GM12878 (cell line): ENCODE data around the gene DLK1. TPM values are rescaled to one million over a fixed set of nuclear protein-coding genes. Genes with fewer than 3 reads are reported as not detected.

ENCODE experiments used
- ATAC-seq: fragments of 200-7000 bp; cut with Tn5 transposase; 3 replicates; pipeline ENCODE4 v1.9.1; 2020; ENCODE audit warnings: mild to moderate bottlenecking, moderate library complexity
- BruUV-seq: library from RNA; stranded (reverse); fragments of 400-500 nt; replicated peaks from 2 replicates; lab custom pipeline; 2021; lab: Mats Ljungman, UMichigan
- CTCF ChIA-PET: fragments of 300-600 bp; sonication (Branson Sonifier 250); formaldehyde crosslinking; extraction: SDS; loops from one replicate; lab custom pipeline; 2021; ENCODE audit warnings: inconsistent platforms; lab: Yijun Ruan, JAX
- POLR2A ChIA-PET: fragments of 350-600 bp; formaldehyde crosslinking; extraction: SDS; loops from one replicate; lab custom pipeline; 2021; ENCODE audit warnings: inconsistent platforms; lab: Charles Lee
- RAD21 ChIA-PET: fragments of 300-600 bp; sonication (Branson Sonifier 250); formaldehyde crosslinking; loops from one replicate; lab custom pipeline; 2023; ENCODE audit warnings: antibody characterized with exemption; ENCODE audit not compliant: unreplicated experiment; lab: Charles Lee
- SMC1A ChIA-PET: fragments of 300-600 bp; sonication (Branson Sonifier 250); formaldehyde crosslinking; loops from one replicate; lab custom pipeline; 2023; ENCODE audit not compliant: unreplicated experiment, uncharacterized antibody; lab: Charles Lee
- DNase-seq: peaks from one replicate; pipeline ENCODE4 v3.0.0-alpha.2; 2011; ENCODE audit warnings: low read depth, low spot score
- FAIRE-seq: peaks from 3 replicates; lab custom pipeline; 2011; peaks lifted over from hg19 to GRCh38; lab: Jason Lieb, UNC
- H2AFZ ChIP-seq: 2 replicates; pipeline ENCODE4 v1.6.0; 2011; ENCODE audit warnings: low read depth, low read length, control low read depth; ENCODE audit not compliant: control insufficient read depth
- H3K27ac ChIP-seq: 2 replicates; pipeline ENCODE4 v1.5.1; 2011; ENCODE audit warnings: control low read depth; ENCODE audit not compliant: control insufficient read depth, insufficient read depth
- H3K27me3 ChIP-seq, 2 experiments: replicated peaks in 1 of 2; 2 replicates each; pipeline versions ENCODE4 v1.6.0 to v1.6.1; 2011; ENCODE audit warnings: low read length in 1 of 2; ENCODE audit not compliant: control insufficient read depth in 2 of 2, insufficient read depth in 2 of 2
- H3K36me3 ChIP-seq, 2 experiments: 2 replicates each; pipeline ENCODE4 v1.5.1; 2011; ENCODE audit warnings: low read length in 1 of 2; ENCODE audit not compliant: control insufficient read depth in 2 of 2, insufficient read depth in 2 of 2
- H3K4me1 ChIP-seq: 2 replicates; pipeline ENCODE4 v1.6.1; 2011; ENCODE audit warnings: mild to moderate bottlenecking, low read length, moderate library complexity, mixed read lengths; ENCODE audit not compliant: control insufficient read depth, insufficient read depth
- H3K4me2 ChIP-seq: 2 replicates; pipeline ENCODE4 v1.6.0; 2011; ENCODE audit warnings: control low read depth; ENCODE audit not compliant: control insufficient read depth, insufficient read depth
- H3K4me3 ChIP-seq: fragments of 200-600 bp; sonication (generic); 2 replicates; pipeline ENCODE4 v1.5.1; 2016
- H3K79me2 ChIP-seq: 2 replicates; pipeline ENCODE4 v1.6.0; 2011; ENCODE audit warnings: low read length; ENCODE audit not compliant: control insufficient read depth, insufficient read depth
- H3K9ac ChIP-seq: 2 replicates; pipeline ENCODE4 v1.8.0; 2011; ENCODE audit warnings: low read length, control low read depth, mixed read lengths; ENCODE audit not compliant: control insufficient read depth, insufficient read depth
- H3K9me3 ChIP-seq: replicated peaks from 3 replicates; pipeline ENCODE4 v1.5.1; 2011; ENCODE audit warnings: mild to moderate bottlenecking, low read length; ENCODE audit not compliant: control insufficient read depth, insufficient read depth
- H4K20me1 ChIP-seq: 2 replicates; pipeline ENCODE4 v1.6.0; 2011; ENCODE audit not compliant: control insufficient read depth, insufficient read depth
- BCL11A ChIP-seq: IDR thresholded peaks from 2 replicates; pipeline ENCODE4 v1.6.1; 2011; ENCODE audit warnings: low read depth, low read length
- BCLAF1 ChIP-seq: fragments of 450-650 bp; IDR thresholded peaks from 2 replicates; pipeline ENCODE4 v1.6.1; 2017; ENCODE audit warnings: antibody characterized with exemption, mild to moderate bottlenecking, moderate library complexity
- CEBPZ ChIP-seq: fragments of 150-350 bp; IDR thresholded peaks from 2 replicates; pipeline ENCODE4 v1.6.1; 2016; ENCODE audit warnings: low read depth, low read length
- CHD1 ChIP-seq: IDR thresholded peaks from 2 replicates; pipeline ENCODE4 v1.6.1; 2012; ENCODE audit warnings: low read depth, low read length, improper control_type of control experiment
- CHD2 ChIP-seq: IDR thresholded peaks from 2 replicates; pipeline ENCODE4 v1.6.1; 2011; ENCODE audit warnings: low read depth, low read length, improper control_type of control experiment, borderline replicate concordance
- EP300 ChIP-seq, 2 experiments: fragments of 150-350 bp in 1 of 2; IDR thresholded peaks; 2 replicates each; pipeline ENCODE4 v1.6.1; 2011 to 2012; ENCODE audit warnings: low read depth in 2 of 2, low read length in 2 of 2, borderline replicate concordance in 1 of 2, improper control_type of control experiment in 1 of 2, inconsistent platforms in 1 of 2; ENCODE audit not compliant: control insufficient read depth in 1 of 2
- ETV6 ChIP-seq, 2 experiments: fragments of 450-650 bp in 1 of 2; IDR thresholded peaks in 1 of 2; conservative IDR thresholded peaks in 1 of 2; 2 replicates each; pipeline ENCODE4 v1.6.1; 2014; ENCODE audit warnings: antibody characterized with exemption in 1 of 2, borderline replicate concordance in 1 of 2, low read depth in 1 of 2, mild to moderate bottlenecking in 1 of 2, moderate library complexity in 1 of 2
- HCFC1 ChIP-seq: fragments of 150-350 bp; IDR thresholded peaks from 2 replicates; pipeline ENCODE4 v1.6.1; 2014; ENCODE audit warnings: low read length
- IRF3 ChIP-seq: fragments of 450-650 bp; IDR thresholded peaks from 2 replicates; pipeline ENCODE4 v1.6.1; 2014; ENCODE audit warnings: mild to moderate bottlenecking
- JUND ChIP-seq: IDR thresholded peaks from 2 replicates; pipeline ENCODE4 v1.6.1; 2012; ENCODE audit warnings: low read depth, mild to moderate bottlenecking, low read length, improper control_type of control experiment, moderate library complexity
- NKRF ChIP-seq: fragments of 450-650 bp; conservative IDR thresholded peaks from 2 replicates; pipeline ENCODE4 v1.6.1; 2017; ENCODE audit warnings: mild to moderate bottlenecking, moderate library complexity
- RB1 ChIP-seq: fragments of 450-650 bp; formaldehyde crosslinking; IDR thresholded peaks from 2 replicates; pipeline ENCODE4 v1.6.1; 2017; ENCODE audit warnings: mild to moderate bottlenecking, borderline replicate concordance
- YY1 ChIP-seq: IDR thresholded peaks from 2 replicates; pipeline ENCODE4 v1.6.1; 2011; ENCODE audit warnings: low read depth, mild to moderate bottlenecking, low read length
- ZNF217 ChIP-seq: fragments of 450-650 bp; IDR thresholded peaks from 2 replicates; pipeline ENCODE4 v1.6.1; 2017; ENCODE audit warnings: antibody characterized with exemption, mild to moderate bottlenecking
- WGBS: methylation state at CpG from one replicate; pipeline ENCODE4 v1.1.6; 2016; ENCODE audit warnings: low lambda C conversion rate; ENCODE audit not compliant: insufficient replicate concordance, insufficient coverage; ENCODE audit errors: missing lambda C conversion rate; 5-methylcytosine and 5-hydroxymethylcytosine counted together
- in situ Hi-C: fragments of 300-500 bp; cut with MboI; formaldehyde crosslinking; loops from 9 replicates; pipeline ENCODE4 v1.14.3; 2018; ENCODE audit warnings: mixed read lengths
- intact Hi-C: fragments of 100-400 bp; cut with micrococcal nuclease; formaldehyde crosslinking; loops from one replicate; pipeline ENCODE4 v1.14.2; 2022; ENCODE audit not compliant: unreplicated experiment
- polyA plus RNA-seq, 11 experiments: library from polyadenylated mRNA; depleted of rRNA in 4 of 11; unstranded in 6 of 11; stranded (reverse) in 5 of 11; fragments of >200 nt; fragmentation: Nextera tagmentation in 4 of 11; fragmentation: Illumina TruSeq in 1 of 11; extraction: Ambion mirVana in 4 of 11; extraction: Trizol in 1 of 11; gene quantifications; 1 replicate in 1 of 11; 2 replicates in 10 of 11; pipeline versions ENCODE4 v1.2.1 to v1.2.3, GENCODE V29; 2011 to 2016; ENCODE audit warnings: inconsistent platforms in 2 of 11, missing spikeins in 2 of 11, low read depth in 1 of 11
- total RNA-seq, 4 experiments: library from RNA; depleted of rRNA in 3 of 4; stranded (reverse); fragments of >200 nt in 3 of 4; fragmentation: Illumina TruSeq in 1 of 4; extraction: Trizol in 1 of 4; gene quantifications; 2 replicates each; pipeline versions ENCODE4 v1.2.1 to v1.2.3, GENCODE V29; 2013 to 2021

Gene DLK1
- total and polyA plus RNA-seq, 10 of the 15 experiments (the other 5 are each of a cell fraction or from before 2014, with no cell fraction given) = 0.87 TPM; not detected in 9

- TF ChIP-seq BCLAF1 (no peak), ETV6 (conservative IDR thresholded peaks at IDR 0.05 in 1 of 2, IDR thresholded peaks at IDR 0.05 in 1 of 2; ENCODE audit: borderline replicate concordance in 1 of 2, low read depth in 1 of 2) (no peak), CHD2 (no peak), ZNF217 (no peak), CHD1 (no peak)
- TF ChIP-seq, all 136 proteins: peak for 0
Observed at GRCh38 chr14:100740929-100741328, 14.2 kb downstream of the DLK1 start (continued).

GRCh38 chr14:100741966-100742365 lies 15.3 kb downstream of the DLK1 start:
- ChIA-PET POLR2A (no interaction called here), RAD21 (no interaction called here), CTCF (no interaction called here), SMC1A (no interaction called here)
- Histone ChIP-seq H4K20me1 (no peaks in the 10 kb centered on the region), H3K4me2 (no peak overlapping the region), H3K9me3 (no peaks in the 10 kb centered on the region), H3K27ac (no peak overlapping the region), H3K9ac (no peak overlapping the region), H3K4me1 (no peaks in the 10 kb centered on the region), H3K79me2 (no peaks in the 10 kb centered on the region), H3K36me3 (no peaks in the 10 kb centered on the region), H2AFZ (no peak overlapping the region), H3K4me3 (no peak overlapping the region), H3K27me3 (no peaks in the 10 kb centered on the region)
- BruUV-seq = no TSS peak
- 25% methylated on average over 3 of the region's 3 CpGs for WGBS
- ATAC-seq (no peak), FAIRE-seq (no peak), DNase-seq (no peak)
- intact Hi-C loops (no loop called here), in situ Hi-C loops (no loop called here)
- TF ChIP-seq NKRF (no peak), EP300 (IDR thresholded peaks at IDR 0.05; ENCODE audit: borderline replicate concordance in 1 of 2, control insufficient read depth in 1 of 2, low read depth in 2 of 2, low read length in 2 of 2) (no peak), RB1 (no peak), JUND (no peak), ETV6 (conservative IDR thresholded peaks at IDR 0.05 in 1 of 2, IDR thresholded peaks at IDR 0.05 in 1 of 2; ENCODE audit: borderline replicate concordance in 1 of 2, low read depth in 1 of 2) (no peak), YY1 (no peak), HCFC1 (no peak), BCL11A (no peak), IRF3 (no peak), CEBPZ (no peak)
